ENCODE data around the gene DHX35. TPM values are rescaled to one million over a fixed set of nuclear protein-coding genes. Genes with fewer than 3 reads are reported as not detected.

DHX35 gene
- total and polyA plus RNA-seq, 10 of the 15 experiments (the other 5 are each of a cell fraction or from before 2014, with no cell fraction given) = 4.3 to 21.6 (median 14.9) TPM

GRCh38 chr20:39081255-39081654 lies 119.1 kb downstream of the DHX35 start (continued):
- TF ChIP-seq PBX3 (IDR thresholded peaks at IDR 0.05; ENCODE audit: insufficient replicate concordance, low read depth, low read length) (no peak), SMARCA5 (IDR thresholded peaks at IDR 0.05) (no peak), IRF4 (IDR thresholded peaks at IDR 0.05; ENCODE audit: low read depth, low read length) (0 out of 2 replicates have a peak, but pooled peaks have one; percentile 8), IRF3 (IDR thresholded peaks at IDR 0.05) (no peak), E2F8 (IDR thresholded peaks at IDR 0.05; ENCODE audit: low read depth, partially characterized antibody) (no peak), TBL1XR1 (IDR thresholded peaks at IDR 0.05; ENCODE audit: low read depth, low read length) (no peak), RELB (IDR thresholded peaks at IDR 0.05; ENCODE audit: low read depth) (no peak), IRF5 (IDR thresholded peaks at IDR 0.05; ENCODE audit: borderline replicate concordance) (no peak), IKZF2 (IDR thresholded peaks at IDR 0.05) (no peak)
